Right renal pelvis (tissue), 4 donors: ENCODE data around the gene RUNDC3A. TPM values are rescaled to one million over a fixed set of nuclear protein-coding genes. Genes with fewer than 3 reads are reported as not detected.
"Not testable (repeated sequence)": the region's sequence is repeated elsewhere in the genome, so short reads cannot be mapped to it uniquely, and the experiment has no call there.

Source experiments
- DNase-seq, 4 donors: peaks; one replicate each; pipeline ENCODE4 v3.0.0-alpha.2; 2013; ENCODE audit warnings: low read depth in 4 of 4, low spot score in 3 of 4, missing footprints in 1 of 4
- polyA plus RNA-seq, 4 donors: library from polyadenylated mRNA; unstranded; fragments of 120-200 nt; gene quantifications; one replicate each; pipeline ENCODE4 v1.2.1, GENCODE V29; 2013; ENCODE audit not compliant: insufficient read length in 4 of 4

RUNDC3A gene
- polyA plus RNA-seq, 4 donors, result 1.9 to 3.1 (median 2.3) TPM

DNA sequence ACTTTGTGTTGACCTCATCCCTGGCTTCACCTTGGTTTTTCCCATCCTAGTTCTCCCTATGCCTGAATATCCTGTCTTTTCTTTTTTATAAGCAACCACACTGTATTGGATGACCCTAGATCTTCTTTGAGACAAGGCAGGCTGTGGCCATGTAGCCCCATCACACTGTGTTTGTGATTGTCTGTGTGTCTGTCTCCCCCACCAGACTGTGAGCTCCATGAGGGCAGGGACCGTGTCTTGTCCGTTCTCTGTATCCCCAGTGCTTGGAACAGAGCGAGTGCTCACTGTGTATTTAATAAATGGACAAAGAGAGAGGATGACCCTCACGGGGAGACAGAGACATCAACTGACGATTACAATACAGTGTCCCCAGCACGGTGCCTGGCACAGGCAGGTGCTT is 9.1 kb downstream of the RUNDC3A start:
- no peak for DNase-seq

DNA sequence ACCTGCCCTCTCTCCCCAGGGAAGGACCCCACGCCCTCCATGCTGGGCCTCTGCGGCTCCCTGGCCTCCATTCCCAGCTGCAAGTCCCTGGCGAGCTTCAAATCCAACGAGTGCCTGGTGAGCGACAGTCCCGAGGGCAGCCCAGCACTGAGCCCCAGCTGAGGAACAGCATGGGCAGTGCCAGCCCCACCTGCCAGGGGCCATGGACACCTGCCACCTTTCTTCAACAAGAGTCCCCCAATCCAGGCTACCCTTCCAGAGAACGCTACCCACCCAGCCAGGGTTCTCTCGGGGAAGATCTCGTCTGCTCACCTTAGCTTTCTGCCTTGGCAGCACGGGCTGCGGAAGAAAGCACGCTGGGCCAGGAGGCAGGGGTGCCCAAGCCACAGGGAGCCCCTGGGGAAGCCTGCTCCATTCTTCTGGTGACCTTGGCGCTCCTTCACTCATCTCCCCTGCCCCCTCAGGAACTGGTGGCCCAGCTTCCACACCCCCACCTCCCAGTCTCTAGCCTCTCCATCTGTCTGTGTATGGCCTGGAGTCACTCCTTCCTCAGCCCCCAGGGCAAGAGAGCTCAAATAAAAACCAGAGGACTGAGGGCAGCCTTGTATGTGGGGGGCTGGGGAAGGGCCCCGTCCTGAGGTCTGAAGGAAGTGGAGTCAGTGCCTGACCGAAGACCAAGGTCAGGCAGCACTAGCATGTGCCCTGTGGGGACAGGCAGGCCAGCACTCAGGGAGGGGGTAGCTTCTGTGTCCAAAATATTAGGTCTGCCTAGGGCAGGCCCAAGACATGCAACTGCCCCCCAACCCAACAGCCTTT is 9.9 kb downstream of the RUNDC3A start:
- no peak for DNase-seq

DNA sequence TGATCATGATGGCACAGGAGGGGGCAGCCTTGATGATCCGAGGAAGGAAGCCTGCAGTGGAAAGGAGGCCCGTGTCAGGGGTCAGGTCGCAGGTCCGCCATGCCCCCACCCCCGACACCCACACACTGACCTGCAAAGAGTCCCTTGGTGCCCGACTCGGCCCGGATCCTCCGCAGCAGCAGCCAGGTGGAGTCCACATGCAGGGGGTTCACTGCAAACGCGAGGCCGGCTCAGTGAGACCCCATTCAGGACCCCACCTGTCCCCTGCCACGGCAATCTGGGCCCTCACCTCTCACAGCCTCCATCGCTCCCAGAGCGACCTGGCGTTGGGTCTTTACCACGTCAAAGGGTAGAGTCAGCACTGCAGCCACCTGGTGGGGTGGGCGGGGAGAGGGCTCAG is 11.7 kb downstream of the RUNDC3A start:
- DNase-seq, result no peak

DNA sequence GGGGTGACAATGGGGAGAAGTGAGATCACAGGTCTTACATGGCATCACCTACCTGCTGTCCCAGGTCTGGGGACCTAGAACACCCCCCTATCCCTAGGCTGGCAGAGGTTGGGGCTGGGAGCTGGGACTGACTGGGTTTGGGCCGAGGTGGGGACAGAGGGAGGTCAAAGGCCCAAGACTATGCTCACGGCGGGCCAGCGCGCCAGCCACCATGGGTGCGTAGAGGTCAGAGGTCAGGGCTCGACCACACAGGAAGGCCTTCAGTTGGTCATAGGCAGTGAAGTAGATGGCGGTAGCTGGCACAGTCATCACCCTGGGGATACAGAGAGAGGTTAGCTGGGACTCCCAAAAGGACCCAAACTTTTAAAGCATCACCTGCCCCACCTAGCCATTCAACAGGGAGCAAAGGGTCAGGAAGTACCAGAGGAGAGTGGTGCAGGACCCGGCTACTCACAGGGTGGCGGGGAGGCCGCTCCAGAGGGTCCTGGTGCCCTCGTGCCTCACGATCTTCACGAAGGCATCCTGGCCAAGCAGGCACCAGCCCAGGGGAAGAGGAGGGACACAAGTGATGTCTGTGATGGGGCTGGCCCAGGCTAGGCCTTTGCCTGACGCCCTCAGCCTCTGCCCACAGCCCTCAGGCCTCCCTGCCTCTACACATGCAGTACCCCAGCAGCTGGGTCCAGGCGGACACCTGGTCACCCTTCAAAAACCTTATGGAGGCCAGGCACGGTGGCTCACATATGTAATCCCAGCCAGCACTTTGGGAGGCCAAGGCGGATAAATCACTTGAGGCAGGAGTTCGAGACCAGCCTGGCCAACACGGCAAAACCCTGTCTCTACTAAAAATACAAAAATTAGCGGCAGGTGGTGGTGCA is 13.1 kb downstream of the RUNDC3A start:
- DNase-seq, result no peak

DNA sequence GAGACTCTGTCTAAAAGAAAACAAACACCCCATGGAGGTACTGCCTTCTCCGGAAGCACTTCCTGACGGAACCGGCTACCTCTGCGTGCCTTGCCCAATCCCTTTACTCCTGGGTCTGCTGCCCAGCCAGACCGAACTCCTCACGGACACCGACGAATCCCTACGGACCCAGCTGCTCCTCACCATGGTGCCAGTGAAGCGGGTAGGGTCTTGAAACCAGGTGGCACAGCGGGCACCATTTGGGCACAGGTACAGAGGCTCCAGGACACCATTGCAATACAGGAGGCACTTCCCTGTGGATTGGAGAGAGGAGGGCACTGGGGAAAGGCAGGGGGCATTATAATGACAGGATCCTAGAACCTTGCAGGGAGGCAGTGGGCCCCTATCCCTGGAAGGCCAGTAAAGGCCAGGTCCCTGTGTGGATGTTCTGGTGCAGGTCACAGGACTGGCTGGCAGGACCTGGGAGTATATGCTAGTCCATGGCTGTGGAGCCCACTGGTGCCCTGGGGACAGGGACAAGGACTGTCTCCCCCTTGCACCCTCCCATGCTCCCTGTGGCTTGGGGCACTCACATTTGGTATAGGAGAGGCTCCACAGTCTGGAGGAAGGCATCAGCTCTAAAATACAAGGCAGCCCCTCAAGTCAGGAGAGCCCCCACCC is 14.0 kb downstream of the RUNDC3A start:
- DNase-seq, result no peak

DNA sequence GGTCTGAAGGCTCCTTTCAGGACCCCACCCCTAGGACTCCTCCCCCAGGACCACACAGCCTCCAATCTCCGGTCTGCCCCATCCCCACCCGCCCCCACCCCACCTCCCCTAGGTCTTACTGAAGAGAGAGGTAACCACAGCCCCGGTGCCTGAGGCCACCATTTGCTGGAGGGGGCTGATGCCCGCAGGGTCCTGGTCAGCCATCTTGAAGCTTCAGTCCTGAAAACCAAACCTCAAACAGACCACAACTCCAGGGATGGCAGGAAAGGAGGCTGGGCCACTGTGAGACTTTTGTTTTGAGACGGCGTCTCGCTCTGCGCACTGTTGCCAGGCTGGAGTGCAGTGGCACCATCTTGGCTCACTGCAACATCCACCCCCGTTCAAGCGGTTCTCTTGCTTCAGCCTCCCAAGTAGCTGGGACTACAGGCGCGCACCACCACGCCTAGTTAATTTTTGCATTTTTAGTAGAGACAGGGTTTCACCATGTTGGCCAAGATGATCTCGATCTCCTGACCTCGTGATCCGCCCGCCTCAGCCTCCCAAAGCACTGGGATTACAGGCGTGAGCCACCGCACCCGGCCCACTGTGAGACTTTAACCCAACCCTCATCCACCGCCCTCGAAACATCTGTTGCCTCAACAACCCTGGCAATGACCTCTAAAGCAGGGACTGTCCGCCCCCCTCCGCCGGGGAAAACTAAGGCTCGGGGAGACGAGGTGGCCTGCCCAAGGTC is 15.1 kb downstream of the RUNDC3A start:
- DNase-seq, result no peak

DNA sequence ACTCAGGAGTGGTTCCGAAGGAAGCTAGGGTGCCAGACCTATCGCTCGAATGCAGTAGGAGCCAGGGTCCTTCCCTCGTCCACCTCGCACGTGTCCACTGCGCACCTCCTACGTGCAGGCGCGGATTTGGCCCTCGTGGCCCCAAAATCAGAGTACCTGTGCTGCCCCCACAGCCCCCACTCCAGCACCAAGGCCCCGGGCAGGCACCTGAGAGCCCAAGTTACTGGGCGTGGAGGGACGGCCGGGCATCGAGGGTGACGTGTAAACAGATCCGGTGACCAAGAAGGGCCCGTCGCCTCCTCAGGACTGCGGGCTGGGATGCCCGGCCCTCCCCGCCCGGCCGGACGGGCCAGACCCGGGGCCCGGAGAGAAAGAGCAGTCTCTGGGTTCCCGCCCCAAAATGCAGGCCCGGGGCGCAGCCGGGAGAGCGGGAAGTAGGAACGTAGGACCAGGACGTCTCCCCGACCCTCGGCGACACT is 15.7 kb downstream of the RUNDC3A start:
- DNase-seq, result no peak

DNA sequence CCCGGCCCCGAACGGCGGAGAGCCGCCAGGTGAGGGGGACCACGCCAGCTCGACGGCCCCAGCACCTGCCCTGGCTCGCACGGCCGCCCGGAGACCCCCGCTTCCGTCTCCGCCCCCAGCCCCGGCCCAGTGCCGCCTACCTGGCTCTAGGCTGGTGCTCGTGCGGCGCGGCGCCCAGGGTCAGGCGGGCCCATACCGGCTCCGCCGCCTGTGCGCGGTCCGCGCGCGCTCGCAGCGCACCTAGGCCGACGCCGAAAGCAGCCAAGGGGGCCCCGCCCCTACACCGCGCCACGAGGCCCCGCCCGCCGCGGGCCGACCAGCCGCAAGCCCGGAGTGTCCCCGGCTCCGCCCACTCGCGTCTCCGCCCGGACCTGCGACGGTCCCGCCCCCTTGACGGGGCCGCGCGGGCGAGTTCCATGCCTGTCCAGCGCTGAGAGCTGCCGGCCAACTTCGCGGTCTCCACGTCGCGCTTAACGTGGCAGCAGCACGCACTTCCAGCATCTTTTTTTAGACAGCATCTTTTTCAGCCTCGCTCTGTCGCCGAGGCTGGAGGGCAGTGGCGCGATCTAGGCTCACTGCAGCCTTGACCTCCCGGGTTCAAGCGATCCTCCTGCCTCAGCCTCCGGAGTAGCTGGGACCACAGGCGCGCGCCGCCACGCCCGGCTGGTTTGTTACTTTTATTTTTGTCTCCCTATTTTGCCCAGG is 16.3 kb downstream of the RUNDC3A start, which contains the start of gene SLC25A39:
Gene SLC25A39 (minus strand): TSS at position 253 of the 705 bp plus-strand sequence. CDS start 1,261 bp downstream, outside the sequence.
- DNase-seq, result peak; percentile 85 to 91 (median 86)

DNA sequence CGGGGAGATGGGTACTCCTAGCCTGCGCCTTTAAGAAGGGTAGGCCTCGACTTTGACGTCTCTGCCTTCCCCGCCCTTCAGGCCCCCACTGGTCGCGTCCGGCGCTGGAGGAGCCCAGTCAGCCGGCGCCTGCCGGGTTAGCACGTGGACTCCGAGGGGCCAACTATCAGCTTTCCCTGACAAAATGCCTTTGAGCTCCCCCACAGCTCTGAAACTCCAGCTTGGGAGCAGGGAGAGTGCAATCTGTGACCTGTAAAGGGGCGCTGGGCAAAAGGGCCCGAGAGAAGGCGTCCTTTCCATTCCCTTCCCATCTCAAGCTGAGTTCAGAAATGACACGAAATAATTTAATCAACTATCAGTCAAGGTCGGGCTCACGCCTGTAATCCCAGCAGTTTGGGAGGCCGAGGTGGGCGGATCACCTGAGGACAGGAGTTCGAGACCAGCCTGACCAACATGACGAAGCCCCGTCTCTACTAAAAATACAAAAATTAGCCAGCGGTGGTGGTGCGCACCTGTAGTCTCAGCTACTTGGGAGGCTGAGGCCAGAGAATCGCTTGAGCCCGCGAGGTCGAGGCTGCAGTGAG is 18.6 kb downstream of the RUNDC3A start:
- DNase-seq, result peak; percentile 80 to 94 (median 92)

DNA sequence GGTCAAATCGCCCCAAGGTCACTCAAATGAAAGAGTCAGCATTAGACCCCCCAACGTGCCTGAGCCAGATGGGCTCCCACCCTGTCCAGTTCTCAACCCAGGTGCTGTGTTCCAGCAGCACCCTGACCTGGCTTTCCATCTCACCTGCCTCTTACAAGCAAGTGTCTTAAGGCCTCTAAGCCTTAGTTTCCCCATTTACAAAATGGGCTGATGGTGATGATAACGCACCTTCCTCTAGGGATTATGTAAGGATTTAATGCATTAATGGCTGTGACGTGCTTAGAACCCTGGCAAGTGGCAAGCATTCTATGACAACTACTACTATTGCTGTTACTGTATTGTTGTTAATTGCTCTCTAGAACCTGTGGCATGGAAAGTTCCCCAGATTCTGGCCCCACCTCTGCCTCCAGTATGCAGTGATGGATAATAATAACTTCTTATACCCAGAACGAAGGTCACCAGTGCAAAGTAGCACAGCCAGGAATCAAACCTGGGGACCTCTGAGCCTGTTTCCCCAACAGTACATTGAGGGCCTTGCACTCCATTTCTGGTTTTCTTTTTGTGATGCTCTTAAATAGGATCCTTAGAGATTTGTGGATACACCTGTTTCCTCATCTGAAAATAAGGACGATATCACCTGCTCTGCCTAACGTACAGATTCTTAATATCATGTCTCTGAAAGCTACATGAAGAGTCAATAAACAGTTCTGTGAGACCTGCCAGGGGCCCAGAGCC is 19.5 kb downstream of the RUNDC3A start:
- DNase-seq, result no peak

DNA sequence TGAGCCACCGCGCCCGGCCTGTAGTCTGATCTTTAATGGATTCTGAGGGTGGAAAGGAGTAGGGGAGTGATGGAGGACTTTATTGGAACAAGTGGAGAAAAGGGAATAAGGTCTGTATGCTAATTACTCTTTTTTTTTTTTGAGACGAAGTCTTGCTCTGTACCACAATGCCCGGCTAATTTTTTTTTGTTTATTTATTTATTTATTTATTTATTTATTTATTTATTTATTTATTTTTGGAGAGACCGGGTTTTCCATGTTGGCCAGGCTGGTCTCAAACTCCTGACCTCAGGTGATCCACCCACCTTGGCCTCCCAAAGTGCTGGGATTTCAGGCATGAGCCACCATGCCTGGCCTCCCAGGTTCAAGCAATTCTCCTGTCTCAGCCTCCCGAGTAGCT is 21.1 kb downstream of the RUNDC3A start:
- not testable (repeated sequence) for DNase-seq

DNA sequence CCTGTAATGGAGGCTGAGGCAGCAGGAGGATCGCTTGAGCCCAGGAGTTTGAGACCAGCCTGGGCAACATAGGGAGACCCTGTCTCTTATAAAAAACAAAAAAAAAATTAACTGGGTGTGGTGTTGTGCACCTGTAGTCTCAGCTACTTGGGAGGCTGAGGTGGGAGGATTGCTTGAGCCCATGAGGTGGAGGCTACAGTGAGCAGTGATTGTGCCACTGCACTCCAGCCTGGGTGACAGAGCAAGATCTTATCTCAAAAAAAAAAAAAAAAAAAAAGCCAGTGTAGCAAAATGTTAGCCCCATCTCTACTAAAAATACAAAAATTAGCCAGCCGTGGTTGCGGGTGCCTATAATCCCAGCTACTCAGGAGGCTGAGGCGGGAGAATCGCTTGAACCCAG is 21.9 kb downstream of the RUNDC3A start:
- not testable (repeated sequence) for DNase-seq

DNA sequence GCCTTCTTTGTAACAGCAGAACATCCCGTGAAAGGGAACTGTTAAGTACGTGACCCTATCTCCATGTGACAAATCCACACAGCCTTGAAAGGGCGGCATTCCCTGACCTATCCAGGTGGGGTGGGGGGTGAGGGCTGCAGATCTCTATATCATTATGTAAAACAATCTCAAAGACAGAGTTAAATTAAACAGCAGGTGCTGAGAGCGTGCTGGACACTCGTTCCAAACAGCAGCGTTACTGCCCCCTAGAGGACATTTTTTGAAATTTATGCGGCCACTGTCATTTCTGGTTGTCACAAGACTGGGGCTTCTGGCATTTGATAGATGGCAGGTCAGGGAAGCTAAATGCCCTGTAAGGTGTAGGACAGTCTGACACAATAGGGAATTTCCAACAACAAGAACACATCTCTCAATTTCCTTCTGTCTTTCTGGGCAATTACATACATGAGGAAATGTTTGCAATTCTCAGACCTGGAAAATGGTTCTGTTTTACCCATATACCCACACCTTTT is 22.9 kb downstream of the RUNDC3A start:
- DNase-seq, result peak in 1 of 4 donors; percentile 78

DNA sequence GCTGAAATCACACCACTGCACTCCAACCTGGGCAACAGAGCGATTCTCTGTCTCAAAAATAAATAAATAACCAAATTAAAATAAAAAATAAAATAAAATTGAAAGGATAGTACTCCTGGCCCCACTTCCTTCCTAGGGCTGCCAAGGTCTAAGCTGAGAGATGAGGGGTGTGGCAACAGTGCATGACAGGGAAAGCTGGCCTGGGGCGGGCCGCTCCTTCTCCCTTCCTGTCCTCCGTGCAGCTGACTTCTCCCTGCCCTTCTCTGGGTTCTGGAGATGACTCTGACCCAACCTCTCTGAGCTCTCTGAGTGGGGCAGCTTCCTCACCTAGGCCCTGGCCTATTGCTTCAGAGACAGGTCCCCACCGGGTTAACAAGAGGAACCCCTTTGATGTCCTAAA is 25.0 kb downstream of the RUNDC3A start:
- no peak for DNase-seq

DNA sequence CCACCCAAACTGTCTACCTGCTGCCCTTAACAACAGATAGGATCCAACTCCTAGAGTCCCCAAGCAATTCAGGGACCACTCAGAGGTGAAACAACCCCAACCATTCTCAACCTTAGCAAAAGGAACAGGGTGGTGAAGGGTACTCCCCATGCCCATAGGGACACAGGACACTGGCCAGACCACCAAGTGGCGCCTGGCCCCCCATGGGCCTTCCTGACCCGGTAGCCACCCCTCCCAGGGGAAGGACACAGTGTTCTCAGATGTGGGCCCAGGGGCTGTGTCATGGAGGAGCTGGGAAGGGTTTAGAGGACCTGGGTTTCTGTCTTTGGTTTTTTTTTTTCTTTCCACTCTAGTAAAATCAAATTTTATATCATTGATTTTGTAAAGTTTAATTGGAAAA is 25.9 kb downstream of the RUNDC3A start:
- no peak for DNase-seq

DNA sequence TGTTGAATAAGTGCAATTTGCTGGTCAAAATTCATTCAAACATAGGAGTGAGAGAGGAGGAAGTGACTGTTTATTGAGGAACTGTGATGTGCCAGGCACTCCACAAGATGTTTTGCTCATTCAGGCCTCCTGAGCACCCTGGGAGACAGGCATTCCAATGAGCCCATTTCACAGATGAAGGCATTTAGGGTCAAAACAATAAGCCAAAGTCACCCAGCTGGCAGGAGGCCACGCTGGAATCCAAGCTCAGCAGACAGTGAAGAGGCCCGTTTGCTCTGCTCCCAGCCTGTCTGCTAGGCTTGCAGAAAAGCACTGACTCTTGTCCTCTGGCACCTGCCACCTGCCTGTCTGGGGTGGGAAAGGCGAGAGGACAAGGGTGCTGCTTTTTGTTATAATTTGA is 26.3 kb downstream of the RUNDC3A start:
- no peak for DNase-seq

DNA sequence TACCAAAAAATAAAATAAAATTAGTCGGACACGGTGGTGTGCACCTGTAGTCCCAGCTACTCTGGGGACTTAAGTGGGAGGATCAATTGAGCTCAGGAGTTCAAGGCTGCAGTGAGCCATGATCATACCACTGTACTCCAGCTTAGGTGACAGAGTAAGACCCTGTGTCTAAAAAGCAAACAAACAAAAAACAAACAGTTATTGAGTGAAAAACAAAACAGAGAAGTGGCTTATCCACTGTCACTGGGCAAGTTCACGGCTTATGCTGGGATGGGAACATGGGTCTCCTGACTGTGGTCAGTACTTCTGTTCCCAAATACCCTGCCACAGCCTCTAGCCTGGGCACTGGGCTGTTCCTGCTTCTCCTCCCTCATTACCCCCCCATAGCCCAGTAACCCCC is 27.2 kb downstream of the RUNDC3A start:
- DNase-seq, result no peak

DNA sequence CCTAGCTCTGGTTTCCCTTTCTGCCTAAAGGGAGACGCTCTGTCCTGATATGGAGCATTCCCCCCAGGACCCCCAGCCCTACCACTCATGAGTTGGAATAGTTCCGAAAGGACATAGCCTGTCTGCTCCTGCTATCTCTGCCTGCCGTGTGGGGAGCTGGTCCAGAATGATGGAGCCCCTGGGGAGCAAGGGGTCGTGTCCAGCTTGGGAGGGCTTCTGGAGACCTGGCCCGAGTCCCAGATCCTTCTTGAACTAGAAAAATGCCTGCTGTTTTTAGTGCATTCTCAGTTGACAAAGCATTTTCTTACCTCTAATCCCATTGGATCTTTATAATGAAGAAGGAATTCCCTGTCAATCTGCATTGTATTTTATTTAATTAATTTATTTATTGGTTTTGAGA is 27.6 kb downstream of the RUNDC3A start:
- no peak for DNase-seq
